Measurements from ENCODE around the gene KCNMA1.

Gene KCNMA1

GRCh38 chr10:77249901-77250459, 387.6 kb downstream of the KCNMA1 start:
- Histone ChIP-seq H3K9me3 (no peaks in the 10 kb centered on the region), H3K27me3 (no peaks in the 10 kb centered on the region), H3K4me1 (ENCODE audit: control insufficient read depth in 1 of 2, insufficient read depth in 1 of 2, low read depth in 1 of 2, low read length in 1 of 2) (peaks cover 18 to 30% of the 10 kb centered on the region in 2 experiments), H3K27ac (no peak overlapping the region), H3K4me3 (ENCODE audit: low read depth in 1 of 2, low read length in 1 of 2) (no peak overlapping the region), H3K36me3 (no peaks in the 10 kb centered on the region)
- TF ChIP-seq CTCF (IDR thresholded peaks at IDR 0.05): no peak

GRCh38 chr10:77248104-77248790, 389.4 kb downstream of the KCNMA1 start:
- Histone ChIP-seq H3K4me1 (ENCODE audit: control insufficient read depth in 1 of 2, insufficient read depth in 1 of 2, low read depth in 1 of 2, low read length in 1 of 2) (peaks cover 26 to 44% of the 10 kb centered on the region in 2 experiments), H3K27me3 (no peaks in the 10 kb centered on the region), H3K9me3 (no peaks in the 10 kb centered on the region), H3K27ac (no peak overlapping the region), H3K36me3 (no peaks in the 10 kb centered on the region), H3K4me3 (ENCODE audit: low read depth in 1 of 2, low read length in 1 of 2) (no peak overlapping the region)
- no peak for TF ChIP-seq CTCF (IDR thresholded peaks at IDR 0.05)

DNA sequence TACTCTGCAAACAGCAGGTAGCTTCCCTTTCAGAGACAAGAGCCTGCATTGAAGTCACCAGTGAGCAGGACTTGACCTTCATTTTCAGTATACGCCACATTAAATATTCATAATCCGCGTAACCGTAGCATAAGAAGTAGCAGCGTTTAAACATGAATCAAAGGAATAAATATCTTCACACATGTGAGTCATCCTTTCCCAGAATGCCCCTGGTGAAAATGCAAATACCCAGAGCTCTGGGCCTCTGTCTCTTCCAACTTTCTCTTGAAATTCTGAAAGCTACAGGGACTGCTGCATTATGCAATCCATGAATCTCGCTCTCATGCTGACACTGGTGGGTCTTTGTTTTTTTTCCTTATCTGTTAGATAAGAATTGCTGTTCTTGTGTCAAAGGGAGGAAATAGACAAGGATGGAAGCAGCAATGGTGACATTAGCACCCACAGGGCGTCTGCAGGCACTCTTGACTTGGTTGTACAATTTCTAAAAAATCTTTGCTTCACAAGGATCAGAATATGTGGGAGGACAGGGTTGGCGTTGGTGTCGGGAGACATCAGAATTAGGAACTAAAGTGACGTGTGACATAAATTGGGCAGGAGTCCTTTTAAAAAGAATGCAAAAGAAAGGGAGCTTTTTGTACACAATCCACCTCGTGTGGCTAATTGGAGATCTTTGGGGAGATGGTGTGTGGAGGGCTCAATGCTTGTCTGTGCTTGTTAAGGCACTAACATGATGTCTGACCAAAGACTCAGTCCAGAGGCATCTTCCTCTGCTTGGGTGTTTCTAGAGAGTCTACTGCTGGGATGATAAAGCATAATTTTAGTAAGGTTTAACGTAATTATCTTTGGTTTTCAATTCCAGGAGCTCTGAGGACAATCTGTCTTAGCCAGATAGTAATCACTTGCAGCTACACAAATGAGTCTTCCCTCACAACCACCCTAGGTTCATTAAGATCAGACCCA, 390.3 kb downstream of the KCNMA1 start:
- Histone ChIP-seq H3K4me3 (ENCODE audit: low read depth in 1 of 2, low read length in 1 of 2) (no peak overlapping the region), H3K4me1 (ENCODE audit: control insufficient read depth in 1 of 2, insufficient read depth in 1 of 2, low read depth in 1 of 2, low read length in 1 of 2) (peaks cover 26 to 44% of the 10 kb centered on the region in 2 experiments), H3K36me3 (no peaks in the 10 kb centered on the region), H3K27ac (peak overlapping the region; percentile 78), H3K27me3 (no peaks in the 10 kb centered on the region), H3K9me3 (no peaks in the 10 kb centered on the region)
- TF ChIP-seq CTCF (IDR thresholded peaks at IDR 0.05): no peak

- Histone ChIP-seq H3K27ac (peak overlapping the region; percentile 78), H3K36me3 (no peaks in the 10 kb centered on the region), H3K4me3 (ENCODE audit: low read depth in 1 of 2, low read length in 1 of 2) (peak overlapping the region; percentile 22), H3K27me3 (no peaks in the 10 kb centered on the region), H3K9me3 (no peaks in the 10 kb centered on the region), H3K4me1 (ENCODE audit: control insufficient read depth in 1 of 2, insufficient read depth in 1 of 2, low read depth in 1 of 2, low read length in 1 of 2) (peaks cover 26 to 44% of the 10 kb centered on the region in 2 experiments)
- no peak for TF ChIP-seq CTCF (IDR thresholded peaks at IDR 0.05)
Observed at GRCh38 chr10:77245953-77246352, 391.7 kb downstream of the KCNMA1 start.

DNA sequence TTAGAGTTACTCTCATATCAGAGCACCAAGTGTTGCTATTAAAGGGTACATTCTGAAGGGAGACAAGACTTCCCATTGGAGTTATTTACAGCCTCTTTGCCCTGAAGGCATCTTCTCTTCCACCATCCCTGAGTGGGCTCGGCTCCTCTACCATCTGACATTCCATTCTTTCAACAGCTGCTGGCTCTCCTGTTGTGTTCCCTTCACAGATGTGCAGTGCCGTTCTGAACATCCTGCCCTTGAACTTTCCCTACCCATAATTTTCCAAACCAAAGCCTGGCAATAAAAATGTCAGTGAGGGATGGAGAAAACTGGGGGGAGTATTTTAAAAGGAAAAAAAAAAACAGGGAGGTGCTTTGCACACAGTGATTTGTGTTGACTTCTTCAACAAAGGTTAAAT, 392.9 kb downstream of the KCNMA1 start:
- no peak for TF ChIP-seq CTCF (IDR thresholded peaks at IDR 0.05)
- H3K27me3 ChIP-seq: no peaks in the 10 kb centered on the region
- no peaks in the 10 kb centered on the region for H3K36me3 ChIP-seq
- no peak overlapping the region for H3K4me3 ChIP-seq (ENCODE audit: low read depth in 1 of 2, low read length in 1 of 2)
- H3K4me1 ChIP-seq (ENCODE audit: control insufficient read depth in 1 of 2, insufficient read depth in 1 of 2, low read depth in 1 of 2, low read length in 1 of 2): peaks cover 26 to 44% of the 10 kb centered on the region in 2 experiments
- peak overlapping the region; percentile 78 for H3K27ac ChIP-seq
- no peaks in the 10 kb centered on the region for H3K9me3 ChIP-seq
